Thymus (tissue), 11 donors: ENCODE data around the gene LAIR1. TPM values are rescaled to one million over a fixed set of nuclear protein-coding genes. Genes with fewer than 3 reads are reported as not detected.

ENCODE experiments used
- DNase-seq, 9 donors: peaks; one replicate each; pipeline ENCODE4 v3.0.0-alpha.2; 2013; ENCODE audit warnings: low spot score in 9 of 9, low read depth in 6 of 9, missing footprints in 1 of 9
- H3K27ac ChIP-seq, 2 donors: one replicate each; pipeline ENCODE4 v1.5.1; 2013; ENCODE audit warnings: control low read depth in 1 of 2, low read depth in 1 of 2, low read length in 1 of 2, mild to moderate bottlenecking in 1 of 2, moderate library complexity in 1 of 2
- H3K27me3 ChIP-seq, 2 donors: one replicate each; pipeline ENCODE4 v1.5.1; 2013; ENCODE audit warnings: low read length in 1 of 2; ENCODE audit not compliant: control insufficient read depth in 2 of 2, insufficient read depth in 1 of 2
- H3K36me3 ChIP-seq, 2 donors: one replicate each; pipeline ENCODE4 v1.5.1; 2013; ENCODE audit warnings: low read length in 1 of 2, mild to moderate bottlenecking in 1 of 2, moderate library complexity in 1 of 2; ENCODE audit not compliant: control insufficient read depth in 2 of 2, insufficient read depth in 2 of 2
- H3K4me1 ChIP-seq, 2 donors: one replicate each; pipeline ENCODE4 v1.5.1; 2013; ENCODE audit warnings: low read length in 2 of 2; ENCODE audit not compliant: control insufficient read depth in 2 of 2, insufficient read depth in 2 of 2
- H3K4me3 ChIP-seq, 2 donors: one replicate each; pipeline ENCODE4 v1.5.1; 2013; ENCODE audit warnings: low read length in 2 of 2, control low read depth in 1 of 2, mild to moderate bottlenecking in 1 of 2
- H3K9me3 ChIP-seq, 2 donors: one replicate each; pipeline ENCODE4 v1.5.1; 2013; ENCODE audit warnings: low read length in 1 of 2, mild to moderate bottlenecking in 1 of 2; ENCODE audit not compliant: control insufficient read depth in 2 of 2, insufficient read depth in 1 of 2
- WGBS: extraction: QIAGEN DNeasy Blood & Tissue Kit; methylation state at CpG from one replicate; pipeline ENCODE4 v1.1.7; 2013; 5-methylcytosine and 5-hydroxymethylcytosine counted together
- polyA plus RNA-seq: library from polyadenylated mRNA; stranded (reverse); fragments of 200-250 nt; gene quantifications from one replicate; pipeline ENCODE4 v1.2.3, GENCODE V29; 2013
- total RNA-seq: library from RNA; stranded (reverse); fragments of 120-200 nt; gene quantifications from one replicate; pipeline ENCODE4 v1.2.4, GENCODE V29; 2013
- donor health status: healthy.

Gene LAIR1
- total and polyA plus RNA-seq, 2 donors = 127 to 128 TPM

DNA sequence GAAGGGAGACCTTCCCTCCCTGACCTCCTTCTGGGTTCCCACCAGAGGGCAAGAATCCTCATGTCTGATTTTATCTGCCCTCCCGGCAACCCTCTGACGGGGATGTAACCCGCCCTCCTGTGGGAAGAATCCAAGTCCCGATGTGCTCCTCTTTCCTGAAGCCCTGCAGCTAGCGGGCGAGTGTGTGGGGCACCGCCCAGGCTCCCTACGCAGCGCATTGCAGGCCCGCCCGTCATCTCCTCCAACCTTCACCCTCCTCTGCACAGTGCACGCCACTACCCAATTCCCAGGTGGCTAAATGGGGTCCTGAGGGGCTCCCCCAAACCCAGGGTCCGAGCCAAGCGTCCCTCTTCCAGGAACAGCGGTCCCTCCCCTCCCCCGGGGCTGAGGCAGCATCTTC, 7.3 kb downstream of the LAIR1 start:
- no peaks in the 10 kb centered on the region for H3K27me3 ChIP-seq
- H3K27ac ChIP-seq = no peak overlapping the region
- H3K4me3 ChIP-seq = no peak overlapping the region
- peaks cover 7 to 14% of the 10 kb centered on the region in 2 donors for H3K4me1 ChIP-seq
- no peak for DNase-seq
- H3K36me3 ChIP-seq = peaks cover 47 to 49% of the 10 kb centered on the region in 2 donors
- H3K9me3 ChIP-seq = no peaks in the 10 kb centered on the region
- 96% methylated on average over 16 of the region's 16 CpGs for WGBS

DNA sequence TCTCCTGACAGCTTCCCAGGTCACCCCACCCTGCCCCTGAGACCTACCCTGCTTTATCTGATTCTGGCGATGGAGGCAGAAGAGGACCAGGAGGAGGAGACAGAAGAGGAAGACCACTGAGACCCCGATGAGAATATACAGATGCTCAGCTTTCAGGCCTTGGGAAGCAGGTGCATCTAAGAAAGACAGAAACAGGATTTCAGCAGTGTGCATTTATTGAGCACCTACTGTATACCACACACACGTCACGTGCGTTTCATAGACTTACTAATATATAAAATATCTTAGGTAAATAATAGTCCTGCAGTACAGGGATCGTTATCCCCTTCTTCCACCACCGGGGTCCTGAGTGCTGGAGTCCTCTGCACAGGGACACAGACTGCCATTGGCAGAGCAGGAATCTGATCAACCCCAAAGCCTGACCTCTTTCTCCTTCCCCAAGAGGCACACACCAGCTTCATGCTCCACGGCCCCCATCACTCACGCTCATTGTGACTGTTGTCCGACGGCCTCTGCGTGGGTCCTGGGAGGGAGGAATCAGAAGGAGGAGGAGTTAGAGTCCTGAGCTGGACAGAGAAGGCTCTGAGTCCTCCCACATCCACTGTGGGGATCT, 8.2 kb downstream of the LAIR1 start:
- Histone ChIP-seq H3K4me1 (peaks cover 5 to 23% of the 10 kb centered on the region in 2 donors), H3K27ac (no peak overlapping the region), H3K27me3 (no peaks in the 10 kb centered on the region), H3K4me3 (no peak overlapping the region), H3K36me3 (peaks cover 44 to 49% of the 10 kb centered on the region in 2 donors), H3K9me3 (no peaks in the 10 kb centered on the region)
- no peak for DNase-seq
- 94% methylated on average over 12 of the region's 12 CpGs for WGBS

DNA sequence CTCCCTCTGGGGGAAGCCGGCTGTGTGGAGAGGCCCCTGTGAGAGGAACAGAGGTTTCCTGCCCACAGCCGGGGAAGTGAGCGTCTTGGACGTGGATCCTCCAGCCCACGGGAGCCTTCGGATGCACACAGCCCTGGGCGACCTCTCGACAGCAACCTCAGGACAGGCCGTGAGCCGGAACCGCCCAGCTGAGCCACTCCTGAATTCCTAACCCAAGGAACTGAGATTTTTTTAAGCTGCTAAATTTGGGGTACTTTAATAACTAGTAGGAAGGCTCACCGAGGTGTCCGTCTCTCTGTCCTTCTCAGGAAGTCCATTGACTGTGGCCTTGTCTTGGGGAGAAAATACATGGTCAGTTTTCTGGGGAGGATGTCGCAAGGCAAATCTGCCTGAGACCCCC, 9.1 kb downstream of the LAIR1 start:
- WGBS = 95% methylated on average over 14 of the region's 14 CpGs
- H3K4me1 ChIP-seq = peaks cover 2 to 20% of the 10 kb centered on the region in 2 donors
- no peaks in the 10 kb centered on the region for H3K9me3 ChIP-seq
- no peak overlapping the region for H3K4me3 ChIP-seq
- no peak for DNase-seq
- no peaks in the 10 kb centered on the region for H3K27me3 ChIP-seq
- peak overlapping the region in 1 of 2 donors; percentile 33 for H3K27ac ChIP-seq
- H3K36me3 ChIP-seq = peaks cover 40 to 44% of the 10 kb centered on the region in 2 donors

DNA sequence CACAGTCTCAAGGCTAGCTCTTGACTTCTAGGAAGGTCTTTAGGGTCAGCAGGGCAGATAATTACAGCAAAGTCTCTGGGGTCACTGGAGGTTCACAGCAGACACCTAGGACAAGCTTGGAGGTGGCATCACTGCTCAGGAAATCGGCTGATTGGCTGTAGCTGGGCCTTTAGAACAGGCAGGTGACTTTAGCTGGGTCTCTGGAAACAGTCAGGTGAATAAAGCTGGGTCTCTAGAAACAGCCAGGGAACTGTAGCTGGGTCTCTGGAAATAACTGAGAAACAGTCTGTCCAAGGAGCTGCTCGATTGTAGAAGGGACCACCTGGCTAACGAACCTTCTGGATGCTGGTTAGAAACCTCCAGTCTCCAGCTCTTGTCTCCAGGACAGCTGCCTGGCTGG, 10.0 kb downstream of the LAIR1 start:
- Histone ChIP-seq H3K4me3 (no peak overlapping the region), H3K36me3 (peaks cover 38 to 39% of the 10 kb centered on the region in 2 donors), H3K27me3 (no peaks in the 10 kb centered on the region), H3K9me3 (no peaks in the 10 kb centered on the region), H3K4me1 (peaks cover 0 to 16% of the 10 kb centered on the region in 2 donors), H3K27ac (peak overlapping the region in 1 of 2 donors; percentile 26)
- DNase-seq = no peak
- 87% methylated on average over 3 of the region's 3 CpGs for WGBS

DNA sequence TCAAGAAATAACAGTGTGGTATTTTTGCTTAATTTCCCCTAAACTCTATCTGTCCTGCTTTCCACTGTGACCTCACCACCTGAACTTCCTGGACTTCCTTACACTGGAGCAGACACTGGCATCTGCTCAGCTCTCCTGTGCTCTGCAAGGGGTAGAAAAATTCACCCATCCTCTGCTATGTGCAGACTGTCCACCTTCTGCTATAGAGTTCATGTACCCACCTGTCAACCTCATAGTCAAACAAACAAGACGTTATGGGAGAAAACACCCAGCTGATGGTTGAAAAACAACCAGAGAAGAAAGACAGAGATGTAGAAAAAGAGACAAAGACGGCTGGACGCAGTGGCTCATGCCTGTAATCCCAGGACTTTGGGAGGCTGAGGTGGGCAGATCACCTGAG, 12.2 kb downstream of the LAIR1 start:
- Histone ChIP-seq H3K4me3 (no peak overlapping the region), H3K9me3 (no peaks in the 10 kb centered on the region), H3K27ac (peak overlapping the region in 1 of 2 donors; percentile 14), H3K27me3 (no peaks in the 10 kb centered on the region), H3K36me3 (peaks cover 37% of the 10 kb centered on the region in 2 donors), H3K4me1 (peaks cover 0 to 16% of the 10 kb centered on the region in 2 donors)
- 84% methylated on average over 3 of the region's 3 CpGs for WGBS
- no peak for DNase-seq

DNA sequence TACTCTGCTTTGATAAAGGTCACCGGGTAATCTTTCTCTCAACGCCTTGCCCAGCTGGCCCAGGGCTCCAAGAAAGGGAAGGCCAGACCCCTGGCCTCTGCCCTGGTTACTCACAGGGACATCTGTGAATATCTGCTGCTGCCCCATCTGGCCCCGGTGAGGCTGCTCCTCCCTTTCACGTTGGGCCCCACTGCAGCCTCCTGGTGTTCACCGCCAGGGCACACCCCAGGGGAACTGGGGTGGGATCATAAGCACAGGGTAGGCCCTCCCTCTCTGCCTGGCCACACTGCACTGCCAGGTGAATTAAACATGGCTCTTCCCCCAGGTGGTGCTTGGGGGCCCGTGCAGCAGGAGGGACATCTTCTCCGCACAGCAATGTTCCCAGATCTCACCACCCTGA, 12.7 kb downstream of the LAIR1 start:
- no peak overlapping the region for H3K4me3 ChIP-seq
- H3K4me1 ChIP-seq = peaks cover 0 to 16% of the 10 kb centered on the region in 2 donors
- H3K9me3 ChIP-seq = no peaks in the 10 kb centered on the region
- H3K36me3 ChIP-seq = peaks cover 32% of the 10 kb centered on the region in 2 donors
- no peaks in the 10 kb centered on the region for H3K27me3 ChIP-seq
- peak overlapping the region in 1 of 2 donors; percentile 14 for H3K27ac ChIP-seq
- no peak for DNase-seq
- WGBS = 55% methylated on average over 7 of the region's 7 CpGs

DNA sequence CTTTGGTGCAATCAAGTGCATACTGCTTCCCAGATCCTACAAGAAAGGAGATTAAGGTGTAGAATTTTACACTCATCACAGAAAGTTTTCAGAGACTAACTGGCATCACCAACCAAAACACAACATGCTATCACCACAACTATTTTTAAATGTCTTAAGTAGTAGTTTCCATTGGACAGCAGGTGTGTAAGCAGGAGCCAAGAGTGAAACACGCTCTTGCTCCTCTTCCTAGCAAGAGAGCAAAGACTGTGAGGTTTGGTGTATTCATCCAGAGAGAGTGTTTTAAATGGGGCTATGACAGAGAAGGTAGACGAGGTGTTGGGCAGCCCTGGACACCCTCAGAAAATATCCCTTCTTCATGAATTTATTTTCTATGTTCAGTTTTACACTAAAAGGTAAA, 13.3 kb downstream of the LAIR1 start:
- peaks cover 0 to 16% of the 10 kb centered on the region in 2 donors for H3K4me1 ChIP-seq
- peaks cover 0 to 2% of the 10 kb centered on the region in 2 donors for H3K9me3 ChIP-seq
- H3K27ac ChIP-seq = peak overlapping the region in 1 of 2 donors; percentile 55
- peaks cover 26% of the 10 kb centered on the region in 2 donors for H3K36me3 ChIP-seq
- no peak for DNase-seq
- no peak overlapping the region for H3K4me3 ChIP-seq
- H3K27me3 ChIP-seq = no peaks in the 10 kb centered on the region
- WGBS = 35% methylated on average over 2 of the region's 2 CpGs

DNA sequence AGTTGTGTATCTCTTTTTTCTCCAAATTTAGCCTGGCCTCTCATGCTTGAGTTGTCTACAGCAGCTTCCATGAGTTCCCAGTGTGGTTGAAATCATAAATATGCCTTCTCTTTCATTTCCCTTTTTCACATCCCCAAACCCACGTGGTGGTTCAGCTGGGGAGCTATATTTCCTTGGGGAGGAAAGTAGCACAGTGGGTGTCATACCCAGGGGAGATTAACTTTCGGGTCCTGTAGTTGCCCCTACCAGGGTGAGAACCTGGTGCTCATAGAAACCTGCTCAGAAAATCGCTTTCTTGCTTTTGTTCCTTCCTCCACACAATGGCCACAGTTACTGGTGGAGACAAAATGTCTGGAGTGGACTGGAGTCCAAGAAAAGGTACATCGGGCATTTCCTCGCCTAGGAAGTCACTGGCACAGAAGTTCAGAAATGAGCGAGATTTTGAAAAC, 18.8 kb downstream of the LAIR1 start:
- H3K36me3 ChIP-seq = no peaks in the 10 kb centered on the region
- no peak for DNase-seq
- peaks cover 0 to 2% of the 10 kb centered on the region in 2 donors for H3K9me3 ChIP-seq
- no peaks in the 10 kb centered on the region for H3K27me3 ChIP-seq
- peaks cover 0 to 2% of the 10 kb centered on the region in 2 donors for H3K4me1 ChIP-seq
- no peak overlapping the region for H3K4me3 ChIP-seq
- no peak overlapping the region for H3K27ac ChIP-seq
- 70% methylated on average over 6 of the region's 6 CpGs for WGBS

DNA sequence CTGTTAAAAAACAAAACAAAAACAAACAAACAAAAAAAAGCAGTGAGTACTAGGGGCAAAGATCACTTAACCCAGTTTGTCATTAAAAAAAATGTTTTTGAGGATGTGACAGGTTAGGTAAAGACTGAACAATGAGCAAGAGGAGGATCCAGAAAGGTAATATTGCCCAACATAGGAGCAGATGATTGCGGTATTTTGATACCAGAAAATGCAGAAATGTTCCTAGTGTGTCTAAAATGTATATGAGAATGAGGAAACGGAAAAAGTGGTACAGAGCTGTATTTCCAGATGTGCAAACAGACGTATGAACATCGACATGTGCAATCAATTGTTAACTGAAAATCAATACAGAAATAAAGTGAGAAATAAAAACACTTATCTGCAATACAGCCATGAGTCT, 20.9 kb downstream of the LAIR1 start:
- no peak overlapping the region for H3K27ac ChIP-seq
- DNase-seq = no peak
- H3K27me3 ChIP-seq = no peaks in the 10 kb centered on the region
- no peaks in the 10 kb centered on the region for H3K36me3 ChIP-seq
- WGBS = 92% methylated on average over 4 of the region's 4 CpGs
- H3K4me3 ChIP-seq = no peak overlapping the region
- H3K4me1 ChIP-seq = no peaks in the 10 kb centered on the region
- peaks cover 0 to 2% of the 10 kb centered on the region in 2 donors for H3K9me3 ChIP-seq
